Measurements from ENCODE around the gene DDI2. TPM values are rescaled to one million over a fixed set of nuclear protein-coding genes. Genes with fewer than 3 reads are reported as not detected.

DDI2 gene
- total RNA-seq, 3 donors from 2014 or later = 69.2 to 77.4 (median 71.0) TPM

DNA sequence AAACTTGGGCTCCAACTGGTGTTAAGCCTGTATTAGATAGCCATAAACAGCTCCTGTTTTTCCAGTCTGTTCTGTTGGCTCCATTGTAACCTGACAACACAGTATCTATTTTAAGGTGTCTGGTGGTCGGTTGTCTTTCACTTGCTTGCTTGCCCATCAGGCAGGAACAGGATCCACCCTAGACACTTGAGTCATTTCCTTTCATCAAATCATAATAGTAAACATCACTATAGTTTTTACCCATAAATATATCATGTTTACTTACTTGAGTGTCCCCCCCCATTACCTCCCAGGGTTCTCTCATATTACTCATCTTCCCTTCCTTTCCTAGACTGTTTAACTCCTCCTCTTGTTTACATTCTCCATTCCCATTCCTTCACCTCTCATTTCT, 2.9 kb downstream of the DDI2 start:
- Histone ChIP-seq H3K27ac (peak overlapping the region; percentile 97), H3K4me1 (peaks cover 3 to 7% of the 10 kb centered on the region in 2 donors)
- DNase-seq (ENCODE audit: low spot score in 2 of 2) = no peak

GRCh38 chr1:15620902-15621682, 3.8 kb downstream of the DDI2 start:
- intact Hi-C loops (cut with DNase I; ENCODE audit: low total_unique reads) = no loop called here
- no peak overlapping the region for H3K4me3 ChIP-seq
- TF ChIP-seq POLR2A (IDR thresholded peaks at IDR 0.05) (no peak), POLR2AphosphoS5 (IDR thresholded peaks at IDR 0.05) (no peak), CTCF (IDR thresholded peaks at IDR 0.05) (no peak)
- no peak for DNase-seq (ENCODE audit: low spot score in 2 of 2)
- H3K4me1 ChIP-seq = peaks cover 3 to 7% of the 10 kb centered on the region in 2 donors
- peak overlapping the region; percentile 1 to 4 for H3K27ac ChIP-seq
- no peaks in the 10 kb centered on the region for H3K36me3 ChIP-seq
- H3K27me3 ChIP-seq = no peaks in the 10 kb centered on the region
- no peaks in the 10 kb centered on the region for H3K9me3 ChIP-seq

More for the DNA sequence above, 2.9 kb downstream of the DDI2 start:
- H3K36me3 ChIP-seq = no peaks in the 10 kb centered on the region
- H3K9me3 ChIP-seq = no peaks in the 10 kb centered on the region
- intact Hi-C loops (cut with DNase I; ENCODE audit: low total_unique reads) = no loop called here
- no peaks in the 10 kb centered on the region for H3K27me3 ChIP-seq
- H3K4me3 ChIP-seq = peak overlapping the region in 1 of 3 donors; percentile 86
- TF ChIP-seq POLR2AphosphoS5 (IDR thresholded peaks at IDR 0.05) (no peak), POLR2A (IDR thresholded peaks at IDR 0.05) (no peak), CTCF (IDR thresholded peaks at IDR 0.05) (no peak)

GRCh38 chr1:15621975-15622374, 4.7 kb downstream of the DDI2 start:
- Histone ChIP-seq H3K27ac (peak overlapping the region in 1 of 2 donors; percentile 4), H3K36me3 (no peaks in the 10 kb centered on the region), H3K9me3 (no peaks in the 10 kb centered on the region), H3K27me3 (no peaks in the 10 kb centered on the region), H3K4me3 (no peak overlapping the region), H3K4me1 (peaks cover 3% of the 10 kb centered on the region in 2 donors)
- intact Hi-C loops (cut with DNase I; ENCODE audit: low total_unique reads) = no loop called here
- no peak for TF ChIP-seq CTCF (IDR thresholded peaks at IDR 0.05)
- TF ChIP-seq POLR2AphosphoS5 (IDR thresholded peaks at IDR 0.05) = no peak
- no peak for TF ChIP-seq POLR2A (IDR thresholded peaks at IDR 0.05)
- no peak for DNase-seq (ENCODE audit: low spot score in 2 of 2)

GRCh38 chr1:15622712-15623373, 5.6 kb downstream of the DDI2 start:
- no peaks in the 10 kb centered on the region for H3K27me3 ChIP-seq
- peak overlapping the region in 1 of 2 donors; percentile 4 for H3K27ac ChIP-seq
- no peak overlapping the region for H3K4me3 ChIP-seq
- TF ChIP-seq POLR2AphosphoS5 (IDR thresholded peaks at IDR 0.05) = no peak
- TF ChIP-seq POLR2A (IDR thresholded peaks at IDR 0.05) = no peak
- TF ChIP-seq CTCF (IDR thresholded peaks at IDR 0.05) = no peak
- no peak for DNase-seq (ENCODE audit: low spot score in 2 of 2)
- H3K36me3 ChIP-seq = no peaks in the 10 kb centered on the region
- H3K9me3 ChIP-seq = no peaks in the 10 kb centered on the region
- intact Hi-C loops (cut with DNase I; ENCODE audit: low total_unique reads) = no loop called here
- H3K4me1 ChIP-seq = peaks cover 3 to 6% of the 10 kb centered on the region in 2 donors

- Histone ChIP-seq H3K4me1 (peaks cover 3 to 8% of the 10 kb centered on the region in 2 donors), H3K27ac (no peak overlapping the region), H3K4me3 (no peak overlapping the region), H3K27me3 (no peaks in the 10 kb centered on the region), H3K9me3 (no peaks in the 10 kb centered on the region), H3K36me3 (no peaks in the 10 kb centered on the region)
- TF ChIP-seq POLR2AphosphoS5 (IDR thresholded peaks at IDR 0.05) (no peak), POLR2A (IDR thresholded peaks at IDR 0.05) (no peak), CTCF (IDR thresholded peaks at IDR 0.05) (no peak)
- intact Hi-C loops (cut with DNase I; ENCODE audit: low total_unique reads) = no loop called here
- no peak for DNase-seq (ENCODE audit: low spot score in 2 of 2)
These were observed 6.2 kb downstream of the DDI2 start for GRCh38 chr1:15623435-15623834.

All from breast epithelium (tissue), 4 donors.